SIG-M5 (cell line): ENCODE measurements around the gene PCBP3.
"Not testable (repeated sequence)": the region's sequence is repeated elsewhere in the genome, so short reads cannot be mapped to it uniquely, and the experiment has no call there.

Experiments used
- DNase-seq: peaks from one replicate; lab custom pipeline; 2025; lab: John Stamatoyannopoulos, UW

PCBP3 gene

GRCh38 chr21:45947716-45948255 lies 304.3 kb downstream of the PCBP3 start:
- DNase-seq = no peak

- no peak for DNase-seq
Measured at GRCh38 chr21:45948576-45949141, 305.1 kb downstream of the PCBP3 start.

- no peak for DNase-seq
Measured at GRCh38 chr21:45949928-45950739, 306.6 kb downstream of the PCBP3 start.

- no peak for DNase-seq
Measured at GRCh38 chr21:45950740-45951515, 307.4 kb downstream of the PCBP3 start.

- DNase-seq = no peak
Measured at GRCh38 chr21:45951676-45952075, 308.2 kb downstream of the PCBP3 start.

- DNase-seq = not testable (repeated sequence)
Measured at GRCh38 chr21:45952527-45952926, 309.0 kb downstream of the PCBP3 start.

- DNase-seq = no peak
Measured at GRCh38 chr21:45952974-45953373, 309.4 kb downstream of the PCBP3 start.

- no peak for DNase-seq
Measured at GRCh38 chr21:45954261-45954660, 310.7 kb downstream of the PCBP3 start.

GRCh38 chr21:45954921-45955320 lies 311.4 kb downstream of the PCBP3 start:
- DNase-seq = no peak

GRCh38 chr21:45957551-45957950 lies 314.0 kb downstream of the PCBP3 start:
- no peak for DNase-seq

GRCh38 chr21:45957981-45958600 lies 314.6 kb downstream of the PCBP3 start:
- no peak for DNase-seq

GRCh38 chr21:45959182-45959581 lies 315.7 kb downstream of the PCBP3 start:
- DNase-seq = no peak

GRCh38 chr21:45959779-45960390 lies 316.4 kb downstream of the PCBP3 start:
- no peak for DNase-seq

GRCh38 chr21:45961408-45961807 lies 317.9 kb downstream of the PCBP3 start:
- DNase-seq = not testable (repeated sequence)

GRCh38 chr21:45962531-45963231 lies 319.2 kb downstream of the PCBP3 start:
- no peak for DNase-seq

- no peak for DNase-seq
Measured at GRCh38 chr21:45963232-45963570, 319.7 kb downstream of the PCBP3 start.

- no peak for DNase-seq
Measured at GRCh38 chr21:45964649-45965048, 321.1 kb downstream of the PCBP3 start.

- no peak for DNase-seq
Measured at GRCh38 chr21:45965084-45965809, 321.7 kb downstream of the PCBP3 start.

- DNase-seq = no peak
Measured at GRCh38 chr21:45966791-45967394, 323.4 kb downstream of the PCBP3 start.
